ENCODE data around the gene IRF5.

Gene IRF5

DNA sequence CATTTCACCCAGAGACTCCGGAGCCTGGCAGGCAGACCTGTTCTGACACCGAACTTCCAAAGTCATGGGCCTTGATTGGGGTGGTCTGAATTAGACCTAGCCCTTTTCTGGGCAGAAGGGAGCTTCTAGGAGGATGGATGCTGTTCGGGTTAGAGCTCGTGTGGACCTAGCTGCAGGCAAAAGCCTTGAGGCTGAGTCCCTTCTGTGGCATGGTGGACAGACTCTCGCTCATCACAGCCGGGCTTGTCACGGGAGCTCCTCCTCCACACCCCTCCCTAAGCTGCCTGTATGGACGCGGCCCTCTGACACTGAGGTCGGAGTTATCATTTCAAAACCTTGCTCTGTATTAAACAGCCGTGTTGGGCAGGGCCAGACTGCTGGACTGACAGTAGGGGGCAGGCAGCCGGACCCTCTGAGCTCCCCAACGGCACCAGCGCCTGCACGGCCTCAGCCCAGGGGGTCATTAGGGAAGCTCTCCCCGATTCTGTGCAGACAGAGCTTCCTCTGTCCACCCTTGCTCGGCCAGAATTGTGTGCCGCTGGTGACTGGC, 2.2 kb downstream of the IRF5 start:
- no peak for TF ChIP-seq RAD21 (IDR thresholded peaks at IDR 0.05; ENCODE audit: low read depth)
- TF ChIP-seq USF1 (IDR thresholded peaks at IDR 0.05): no peak
- no peak for TF ChIP-seq CEBPB (IDR thresholded peaks at IDR 0.05)
- no peak for TF ChIP-seq ZBTB7A (IDR thresholded peaks at IDR 0.05; ENCODE audit: low read depth)
- TF ChIP-seq YY1 (IDR thresholded peaks at IDR 0.05; ENCODE audit: low read depth): no peak
- no peak for TF ChIP-seq MAX (IDR thresholded peaks at IDR 0.05)
- TF ChIP-seq NFIC (IDR thresholded peaks at IDR 0.05): no peak
- TF ChIP-seq, protein P1, sequence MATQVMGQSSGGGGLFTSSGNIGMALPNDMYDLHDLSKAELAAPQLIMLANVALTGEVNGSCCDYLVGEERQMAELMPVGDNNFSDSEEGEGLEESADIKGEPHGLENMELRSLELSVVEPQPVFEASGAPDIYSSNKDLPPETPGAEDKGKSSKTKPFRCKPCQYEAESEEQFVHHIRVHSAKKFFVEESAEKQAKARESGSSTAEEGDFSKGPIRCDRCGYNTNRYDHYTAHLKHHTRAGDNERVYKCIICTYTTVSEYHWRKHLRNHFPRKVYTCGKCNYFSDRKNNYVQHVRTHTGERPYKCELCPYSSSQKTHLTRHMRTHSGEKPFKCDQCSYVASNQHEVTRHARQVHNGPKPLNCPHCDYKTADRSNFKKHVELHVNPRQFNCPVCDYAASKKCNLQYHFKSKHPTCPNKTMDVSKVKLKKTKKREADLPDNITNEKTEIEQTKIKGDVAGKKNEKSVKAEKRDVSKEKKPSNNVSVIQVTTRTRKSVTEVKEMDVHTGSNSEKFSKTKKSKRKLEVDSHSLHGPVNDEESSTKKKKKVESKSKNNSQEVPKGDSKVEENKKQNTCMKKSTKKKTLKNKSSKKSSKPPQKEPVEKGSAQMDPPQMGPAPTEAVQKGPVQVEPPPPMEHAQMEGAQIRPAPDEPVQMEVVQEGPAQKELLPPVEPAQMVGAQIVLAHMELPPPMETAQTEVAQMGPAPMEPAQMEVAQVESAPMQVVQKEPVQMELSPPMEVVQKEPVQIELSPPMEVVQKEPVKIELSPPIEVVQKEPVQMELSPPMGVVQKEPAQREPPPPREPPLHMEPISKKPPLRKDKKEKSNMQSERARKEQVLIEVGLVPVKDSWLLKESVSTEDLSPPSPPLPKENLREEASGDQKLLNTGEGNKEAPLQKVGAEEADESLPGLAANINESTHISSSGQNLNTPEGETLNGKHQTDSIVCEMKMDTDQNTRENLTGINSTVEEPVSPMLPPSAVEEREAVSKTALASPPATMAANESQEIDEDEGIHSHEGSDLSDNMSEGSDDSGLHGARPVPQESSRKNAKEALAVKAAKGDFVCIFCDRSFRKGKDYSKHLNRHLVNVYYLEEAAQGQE (IDR thresholded peaks at IDR 0.05; ENCODE audit: low read depth): no peak
- no peak for TF ChIP-seq TEAD4 (IDR thresholded peaks at IDR 0.05)
- TF ChIP-seq EP300 (IDR thresholded peaks at IDR 0.05; ENCODE audit: borderline replicate concordance): no peak
- TF ChIP-seq CREB1 (IDR thresholded peaks at IDR 0.05; ENCODE audit: low read depth): no peak
- TF ChIP-seq FOXM1 (IDR thresholded peaks at IDR 0.05; ENCODE audit: borderline replicate concordance, low read depth): no peak
- no peak for TF ChIP-seq TCF12 (IDR thresholded peaks at IDR 0.05; ENCODE audit: low read depth)
- no peak for TF ChIP-seq TAF1 (IDR thresholded peaks at IDR 0.05; ENCODE audit: low read depth)
- no peak for TF ChIP-seq EGR1 (IDR thresholded peaks at IDR 0.05)

GRCh38 chr7:128940494-128941322, 3.0 kb downstream of the IRF5 start:
- TF ChIP-seq EGR1 (IDR thresholded peaks at IDR 0.05) (no peak), USF1 (IDR thresholded peaks at IDR 0.05) (no peak), EP300 (IDR thresholded peaks at IDR 0.05; ENCODE audit: borderline replicate concordance) (no peak), NFIC (IDR thresholded peaks at IDR 0.05) (no peak), MAX (IDR thresholded peaks at IDR 0.05) (no peak), TEAD4 (IDR thresholded peaks at IDR 0.05) (no peak), TAF1 (IDR thresholded peaks at IDR 0.05; ENCODE audit: low read depth) (no peak), FOXM1 (IDR thresholded peaks at IDR 0.05; ENCODE audit: borderline replicate concordance, low read depth) (no peak), CREB1 (IDR thresholded peaks at IDR 0.05; ENCODE audit: low read depth) (no peak), YY1 (IDR thresholded peaks at IDR 0.05; ENCODE audit: low read depth) (no peak), CEBPB (IDR thresholded peaks at IDR 0.05) (no peak), RAD21 (IDR thresholded peaks at IDR 0.05; ENCODE audit: low read depth) (no peak)
- TF ChIP-seq, protein P1 (IDR thresholded peaks at IDR 0.05; ENCODE audit: low read depth): no peak

- TF ChIP-seq CEBPB (IDR thresholded peaks at IDR 0.05) (no peak), RAD21 (IDR thresholded peaks at IDR 0.05; ENCODE audit: low read depth) (no peak), TCF12 (IDR thresholded peaks at IDR 0.05; ENCODE audit: low read depth) (no peak), NFIC (IDR thresholded peaks at IDR 0.05) (no peak), ZBTB7A (IDR thresholded peaks at IDR 0.05; ENCODE audit: low read depth) (no peak), EP300 (IDR thresholded peaks at IDR 0.05; ENCODE audit: borderline replicate concordance) (no peak), USF1 (IDR thresholded peaks at IDR 0.05) (no peak), EGR1 (IDR thresholded peaks at IDR 0.05) (no peak), CREB1 (IDR thresholded peaks at IDR 0.05; ENCODE audit: low read depth) (no peak), FOXM1 (IDR thresholded peaks at IDR 0.05; ENCODE audit: borderline replicate concordance, low read depth) (no peak), MAX (IDR thresholded peaks at IDR 0.05) (no peak), YY1 (IDR thresholded peaks at IDR 0.05; ENCODE audit: low read depth) (no peak), TEAD4 (IDR thresholded peaks at IDR 0.05) (no peak), TAF1 (IDR thresholded peaks at IDR 0.05; ENCODE audit: low read depth) (no peak)
- TF ChIP-seq, protein P1 (IDR thresholded peaks at IDR 0.05; ENCODE audit: low read depth): no peak
Observed at GRCh38 chr7:128941323-128941890, 3.7 kb downstream of the IRF5 start.
